ENCODE measurements around the gene LARP4B. TPM values are rescaled to one million over a fixed set of nuclear protein-coding genes. Genes with fewer than 3 reads are reported as not detected.

LARP4B gene
- polyA plus RNA-seq, 1 donor (not counting 4 experiments of a cell fraction or from before 2014, with no cell fraction given) = 39.4 TPM

GRCh38 chr10:791639-792038, 139.9 kb downstream of the LARP4B start:
- Histone ChIP-seq H3K4me1 (ENCODE audit: control insufficient read depth, extremely low read depth, insufficient read depth, low read length) (no peaks in the 10 kb centered on the region), H4K20me1 (ENCODE audit: control insufficient read depth, extremely low read depth, insufficient read depth, low read length) (no peaks in the 10 kb centered on the region), H2AFZ (ENCODE audit: control insufficient read depth, low read length) (no peak overlapping the region), H3K4me2 (ENCODE audit: control insufficient read depth, extremely low read depth, insufficient read depth, low read depth, low read length) (no peak overlapping the region), H3K9ac (ENCODE audit: control insufficient read depth, extremely low read depth, insufficient read depth, low read length) (no peak overlapping the region), H3K36me3 (ENCODE audit: control insufficient read depth in 2 of 2, extremely low read depth in 1 of 2, insufficient read depth in 2 of 2, low read length in 2 of 2) (no peaks in the 10 kb centered on the region), H3K79me2 (ENCODE audit: control insufficient read depth, insufficient read depth, low read length) (no peaks in the 10 kb centered on the region), H3K9me1 (ENCODE audit: control insufficient read depth, extremely low read depth, insufficient read depth, low read length) (no peaks in the 10 kb centered on the region), H3K27ac (ENCODE audit: control insufficient read depth, insufficient read depth, low read length) (no peak overlapping the region), H3K4me3 (ENCODE audit: control insufficient read depth in 2 of 3, extremely low read depth in 1 of 3, insufficient read depth in 2 of 3, low read depth in 1 of 3, low read length in 3 of 3) (no peak overlapping the region), H3K27me3 (ENCODE audit: control insufficient read depth, extremely low read depth, insufficient read depth, low read length) (no peaks in the 10 kb centered on the region), H3K9me3 (ENCODE audit: control insufficient read depth, low read depth, low read length) (no peaks in the 10 kb centered on the region)
- dilution Hi-C loops (cut with MboI; ENCODE audit: extremely low pct_ligation_motif_present, low sequenced_read_pairs) = no loop called here
- FAIRE-seq (no peak), DNase-seq (ENCODE audit: low read depth, low spot score) (no peak)
- no peak for TF ChIP-seq CTCF (optimal IDR thresholded peaks at IDR 0.05 in 1 of 3, IDR thresholded peaks at IDR 0.05 in 1 of 3, conservative IDR thresholded peaks at IDR 0.05 in 1 of 3; ENCODE audit: extremely low read depth in 1 of 3, insufficient read depth in 2 of 3, low read length in 3 of 3)
- TF ChIP-seq EZH2 (IDR thresholded peaks at IDR 0.05; ENCODE audit: low read length) = no peak

- FAIRE-seq (no peak), DNase-seq (ENCODE audit: low read depth, low spot score) (no peak)
- no peaks in the 10 kb centered on the region for H3K4me1 ChIP-seq (ENCODE audit: control insufficient read depth, extremely low read depth, insufficient read depth, low read length)
- H3K9ac ChIP-seq (ENCODE audit: control insufficient read depth, extremely low read depth, insufficient read depth, low read length) = no peak overlapping the region
- no peaks in the 10 kb centered on the region for H3K79me2 ChIP-seq (ENCODE audit: control insufficient read depth, insufficient read depth, low read length)
- no peaks in the 10 kb centered on the region for H3K27me3 ChIP-seq (ENCODE audit: control insufficient read depth, extremely low read depth, insufficient read depth, low read length)
- no peaks in the 10 kb centered on the region for H3K36me3 ChIP-seq (ENCODE audit: control insufficient read depth in 2 of 2, extremely low read depth in 1 of 2, insufficient read depth in 2 of 2, low read length in 2 of 2)
- no peak overlapping the region for H2AFZ ChIP-seq (ENCODE audit: control insufficient read depth, low read length)
- H3K9me1 ChIP-seq (ENCODE audit: control insufficient read depth, extremely low read depth, insufficient read depth, low read length) = no peaks in the 10 kb centered on the region
- no peak overlapping the region for H3K27ac ChIP-seq (ENCODE audit: control insufficient read depth, insufficient read depth, low read length)
- no peak overlapping the region for H3K4me2 ChIP-seq (ENCODE audit: control insufficient read depth, extremely low read depth, insufficient read depth, low read depth, low read length)
- dilution Hi-C loops (cut with MboI; ENCODE audit: extremely low pct_ligation_motif_present, low sequenced_read_pairs) = no loop called here
- H3K9me3 ChIP-seq (ENCODE audit: control insufficient read depth, low read depth, low read length) = no peaks in the 10 kb centered on the region
- TF ChIP-seq EZH2 (IDR thresholded peaks at IDR 0.05; ENCODE audit: low read length) (no peak), CTCF (optimal IDR thresholded peaks at IDR 0.05 in 1 of 3, IDR thresholded peaks at IDR 0.05 in 1 of 3, conservative IDR thresholded peaks at IDR 0.05 in 1 of 3; ENCODE audit: extremely low read depth in 1 of 3, insufficient read depth in 2 of 3, low read length in 3 of 3) (no peak)
- no peaks in the 10 kb centered on the region for H4K20me1 ChIP-seq (ENCODE audit: control insufficient read depth, extremely low read depth, insufficient read depth, low read length)
- H3K4me3 ChIP-seq (ENCODE audit: control insufficient read depth in 2 of 3, extremely low read depth in 1 of 3, insufficient read depth in 2 of 3, low read depth in 1 of 3, low read length in 3 of 3) = no peak overlapping the region
These were observed 140.5 kb downstream of the LARP4B start for GRCh38 chr10:790821-791551.
